Gastrocnemius medialis (tissue), 4 donors: ENCODE data around the gene ZNF335. TPM values are rescaled to one million over a fixed set of nuclear protein-coding genes. Genes with fewer than 3 reads are reported as not detected.
"Not testable (repeated sequence)": the region's sequence is repeated elsewhere in the genome, so short reads cannot be mapped to it uniquely, and the experiment has no call there.

Experiments used
- ATAC-seq, 2 donors: fragments of 150-250 bp; one replicate each; pipeline ENCODE4 v1.9.1; 2016
- DNase-seq, 2 donors: peaks; one replicate each; pipeline ENCODE4 v3.0.0-alpha.2; 2019
- H3K27ac ChIP-seq, 4 donors: fragments of 200-600 bp; sonication (generic); 1 replicate in 1 of 4; 2 replicates in 3 of 4; pipeline ENCODE4 v1.5.1; 2016 to 2018; ENCODE audit warnings: mild to moderate bottlenecking in 2 of 4, moderate library complexity in 1 of 4
- H3K27me3 ChIP-seq, 3 donors: fragments of 200-600 bp; sonication (generic) in 2 of 3; 1 replicate in 1 of 3; 2 replicates in 2 of 3; pipeline versions ENCODE4 v1.5.1 to v1.6.0; 2016 to 2019; ENCODE audit warnings: mild to moderate bottlenecking in 1 of 3, moderate library complexity in 1 of 3
- H3K36me3 ChIP-seq, 2 donors: fragments of 200-600 bp; sonication (generic) in 1 of 2; one replicate each; pipeline ENCODE4 v1.5.1; 2017 to 2018
- H3K4me1 ChIP-seq, 2 donors: fragments of 200-600 bp; sonication (generic) in 1 of 2; one replicate each; pipeline ENCODE4 v1.5.1; 2016 to 2017; ENCODE audit warnings: mild to moderate bottlenecking in 2 of 2
- H3K4me3 ChIP-seq, 4 donors: fragments of 200-600 bp; sonication (generic) in 3 of 4; 1 replicate in 1 of 4; 2 replicates in 3 of 4; pipeline ENCODE4 v1.5.1; 2016 to 2019; ENCODE audit warnings: mild to moderate bottlenecking in 2 of 4
- H3K9me3 ChIP-seq, 3 donors: fragments of 200-600 bp; sonication (generic) in 2 of 3; 1 replicate in 1 of 3; 2 replicates in 2 of 3; pipeline ENCODE4 v1.5.1; 2016 to 2019
- POLR2A ChIP-seq, 2 donors: fragments of 450-650 bp; IDR thresholded peaks; one replicate each; pipeline ENCODE4 v1.6.1; 2017; ENCODE audit warnings: antibody characterized with exemption in 2 of 2, mild to moderate bottlenecking in 2 of 2, moderate library complexity in 2 of 2
- in situ Hi-C, 4 donors: fragments of 200-750 bp; cut with MboI; loops; one replicate each; pipeline versions ENCODE4 v1.15.0 to v1.8.0; 2017; ENCODE audit warnings: low sequenced_read_pairs in 4 of 4
- intact Hi-C: fragments of 100-400 bp; cut with DNase I; formaldehyde crosslinking; loops from one replicate; pipeline ENCODE4 v1.15.1; 2023; ENCODE audit warnings: low total_unique reads
- total RNA-seq, 4 donors: library from RNA; depleted of rRNA; stranded (reverse); fragments of >200 nt; gene quantifications; one replicate each; pipeline versions ENCODE4 v1.1.0 to v1.2.3, GENCODE V29; 2016
- TF ChIP-seq, protein P1 (sequence below), 5 experiments: fragments of 450-650 bp in 3 of 5; fragments of 200-600 bp in 2 of 5; sonication (generic) in 2 of 5; IDR thresholded peaks in 4 of 5; conservative IDR thresholded peaks in 1 of 5; 1 replicate in 4 of 5; 2 replicates in 1 of 5; pipeline ENCODE4 v1.5.1; 2016 to 2019; ENCODE audit warnings: antibody characterized with exemption in 5 of 5, mild to moderate bottlenecking in 3 of 5, moderate library complexity in 3 of 5

ZNF335 gene
- total RNA-seq, 4 donors from 2014 or later = 8.3 to 19.1 (median 12.7) TPM

DNA sequence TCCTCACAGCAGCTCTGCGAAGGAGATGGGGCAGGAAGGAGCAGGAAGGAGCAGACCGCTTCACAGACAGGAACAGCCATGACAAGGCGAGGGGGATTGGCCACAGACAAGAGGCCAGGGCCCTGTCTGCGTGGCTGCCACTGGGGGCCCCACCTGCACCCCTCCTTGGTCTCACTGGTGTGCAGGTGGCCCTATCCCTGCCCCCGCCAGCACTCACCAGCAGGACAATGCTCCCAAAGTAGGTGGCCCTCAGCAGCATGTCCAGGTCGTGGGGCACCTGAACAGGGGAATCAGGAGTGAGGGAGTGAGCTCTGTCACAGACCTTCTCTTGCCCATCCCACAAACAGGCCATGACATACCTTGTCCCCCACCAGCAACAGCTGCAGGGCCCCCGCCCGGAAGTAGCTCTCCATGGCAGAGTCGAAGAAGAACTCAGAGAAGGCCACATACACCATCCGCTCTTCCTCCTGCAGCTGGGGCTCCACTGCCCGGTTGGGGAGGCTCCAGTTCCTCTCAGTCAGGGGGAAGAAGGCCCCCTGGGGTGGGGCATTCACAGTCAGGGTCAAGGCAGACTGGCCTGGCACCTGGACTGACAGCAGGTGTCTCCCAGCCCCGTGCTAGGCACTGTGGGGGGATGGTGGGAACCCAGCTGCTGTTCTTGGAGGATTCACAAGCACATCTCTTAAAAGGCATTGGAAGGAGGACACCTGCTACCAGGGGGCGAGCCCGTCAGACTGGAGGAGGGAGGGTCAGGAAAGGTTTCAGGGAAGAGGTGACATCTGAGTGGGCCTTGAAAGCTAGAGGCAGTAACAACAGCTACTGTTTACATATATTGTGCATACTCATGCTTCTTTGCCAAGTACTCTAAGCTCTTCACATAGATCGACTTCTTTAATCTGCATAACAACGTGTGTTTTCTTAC, 67.2 kb downstream of the ZNF335 start:
- Histone ChIP-seq H3K4me3 (no peak overlapping the region), H3K36me3 (peaks cover 0 to under 1% of the 10 kb centered on the region in 2 donors), H3K4me1 (no peaks in the 10 kb centered on the region), H3K9me3 (no peaks in the 10 kb centered on the region), H3K27ac (no peak overlapping the region), H3K27me3 (no peaks in the 10 kb centered on the region)
- no peak for TF ChIP-seq POLR2A (IDR thresholded peaks at IDR 0.05)
- TF ChIP-seq, protein P1, sequence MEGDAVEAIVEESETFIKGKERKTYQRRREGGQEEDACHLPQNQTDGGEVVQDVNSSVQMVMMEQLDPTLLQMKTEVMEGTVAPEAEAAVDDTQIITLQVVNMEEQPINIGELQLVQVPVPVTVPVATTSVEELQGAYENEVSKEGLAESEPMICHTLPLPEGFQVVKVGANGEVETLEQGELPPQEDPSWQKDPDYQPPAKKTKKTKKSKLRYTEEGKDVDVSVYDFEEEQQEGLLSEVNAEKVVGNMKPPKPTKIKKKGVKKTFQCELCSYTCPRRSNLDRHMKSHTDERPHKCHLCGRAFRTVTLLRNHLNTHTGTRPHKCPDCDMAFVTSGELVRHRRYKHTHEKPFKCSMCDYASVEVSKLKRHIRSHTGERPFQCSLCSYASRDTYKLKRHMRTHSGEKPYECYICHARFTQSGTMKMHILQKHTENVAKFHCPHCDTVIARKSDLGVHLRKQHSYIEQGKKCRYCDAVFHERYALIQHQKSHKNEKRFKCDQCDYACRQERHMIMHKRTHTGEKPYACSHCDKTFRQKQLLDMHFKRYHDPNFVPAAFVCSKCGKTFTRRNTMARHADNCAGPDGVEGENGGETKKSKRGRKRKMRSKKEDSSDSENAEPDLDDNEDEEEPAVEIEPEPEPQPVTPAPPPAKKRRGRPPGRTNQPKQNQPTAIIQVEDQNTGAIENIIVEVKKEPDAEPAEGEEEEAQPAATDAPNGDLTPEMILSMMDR (IDR thresholded peaks at IDR 0.05 in 4 of 5, conservative IDR thresholded peaks at IDR 0.05 in 1 of 5) = no peak
- intact Hi-C loops (no loop called here), in situ Hi-C loops (no loop called here)
- ATAC-seq = no peak
- no peak for DNase-seq

DNA sequence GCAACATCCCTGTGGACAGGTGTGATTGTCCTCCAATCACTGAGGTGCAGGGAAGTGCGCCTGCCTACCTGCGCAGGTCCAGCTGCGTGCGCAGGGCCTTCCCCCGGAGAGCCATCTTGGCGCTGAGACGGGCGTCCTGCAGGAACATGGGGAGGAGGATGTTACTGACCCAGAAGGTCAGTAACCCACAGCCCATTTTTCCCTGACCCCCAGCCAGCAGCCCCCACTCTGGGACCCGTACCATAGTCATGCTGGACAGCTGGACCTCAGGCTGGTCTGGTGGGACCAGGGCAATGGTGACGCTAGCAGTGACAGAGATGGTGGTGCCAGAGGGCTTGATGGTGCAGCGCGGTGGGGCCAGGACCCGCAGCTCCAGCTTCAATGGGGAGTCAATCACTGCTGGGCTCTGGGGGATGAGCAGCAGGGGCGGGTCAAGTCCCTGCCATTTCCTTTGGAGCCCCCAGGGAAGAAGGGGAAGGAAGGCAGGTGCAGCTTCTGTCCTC, 69.8 kb downstream of the ZNF335 start:
- Histone ChIP-seq H3K27ac (no peak overlapping the region), H3K9me3 (no peaks in the 10 kb centered on the region), H3K4me1 (no peaks in the 10 kb centered on the region), H3K27me3 (no peaks in the 10 kb centered on the region), H3K36me3 (peaks cover 0 to 26% of the 10 kb centered on the region in 2 donors), H3K4me3 (no peak overlapping the region)
- TF ChIP-seq, protein P1 (IDR thresholded peaks at IDR 0.05 in 4 of 5, conservative IDR thresholded peaks at IDR 0.05 in 1 of 5) = no peak
- no peak for TF ChIP-seq POLR2A (IDR thresholded peaks at IDR 0.05)
- in situ Hi-C loops (no loop called here), intact Hi-C loops (no loop called here)
- no peak for ATAC-seq
- no peak for DNase-seq

DNA sequence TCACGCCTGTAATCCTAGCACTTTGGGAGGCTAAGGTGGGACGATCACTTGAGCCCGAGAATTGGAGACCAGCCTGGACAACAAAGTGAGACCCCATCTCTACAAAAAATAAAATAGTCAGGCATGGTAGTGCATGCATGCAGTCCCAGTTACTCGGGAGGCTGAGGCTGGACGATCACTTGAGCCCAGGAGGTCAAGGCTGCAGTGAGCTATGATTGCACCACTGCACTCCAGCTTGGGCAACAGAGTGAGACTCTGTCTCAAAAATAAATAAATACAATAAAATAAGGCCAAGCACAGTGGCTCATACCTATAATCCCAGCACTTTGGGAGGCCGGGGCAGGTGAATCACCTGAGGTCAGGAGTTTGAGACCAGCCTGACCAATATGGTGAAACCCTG, 70.7 kb downstream of the ZNF335 start:
- intact Hi-C loops, H3K27me3 ChIP-seq, H3K4me1 ChIP-seq, H3K4me3 ChIP-seq, H3K27ac ChIP-seq, H3K9me3 ChIP-seq, ATAC-seq, in situ Hi-C loops, DNase-seq: not testable (repeated sequence)
- peaks cover 0 to 35% of the 10 kb centered on the region in 2 donors for H3K36me3 ChIP-seq

DNA sequence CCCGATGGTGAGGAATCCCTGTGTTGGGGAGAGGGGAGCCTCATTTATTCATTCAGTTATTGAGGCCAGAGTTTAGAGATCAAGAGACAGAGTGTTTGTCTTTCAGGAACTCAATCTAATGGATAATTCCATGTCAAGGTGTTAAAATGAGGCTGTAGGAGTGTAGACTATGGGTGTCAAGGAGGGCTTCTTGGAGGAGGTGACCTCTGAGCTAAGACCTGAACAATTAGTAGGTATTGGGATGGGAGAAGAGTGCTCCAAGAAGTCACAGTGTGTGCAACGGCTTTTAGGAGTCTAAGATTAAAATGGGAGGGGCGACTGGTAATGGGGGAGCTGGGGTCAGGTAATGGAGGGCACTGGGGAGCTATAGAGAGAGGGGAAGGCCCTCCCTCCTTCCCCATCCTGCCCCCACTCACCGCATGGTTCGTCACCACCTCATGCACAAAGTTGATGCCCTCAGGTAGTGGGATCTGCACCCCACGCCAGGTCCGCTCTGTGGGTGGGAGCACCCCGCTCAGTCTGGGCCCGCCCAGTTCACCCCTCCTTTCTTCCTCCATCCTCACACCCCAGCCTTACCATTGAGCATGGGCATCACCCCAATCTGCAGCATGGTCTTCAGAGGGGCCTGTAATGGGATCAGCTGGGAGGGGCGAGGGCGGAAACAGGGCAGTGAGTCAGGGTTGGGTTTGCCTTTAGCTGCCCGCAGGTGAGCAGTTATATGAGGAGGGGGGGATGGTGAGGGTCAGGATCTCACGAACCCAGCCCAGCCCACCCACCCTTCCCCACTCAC, 72.8 kb downstream of the ZNF335 start:
- peaks cover 0 to 56% of the 10 kb centered on the region in 2 donors for H3K36me3 ChIP-seq
- no peak for DNase-seq
- no peak for ATAC-seq

More for the DNA sequence above, 72.8 kb downstream of the ZNF335 start:
- Histone ChIP-seq H3K27ac (no peak overlapping the region), H3K27me3 (no peaks in the 10 kb centered on the region), H3K4me3 (no peak overlapping the region), H3K4me1 (no peaks in the 10 kb centered on the region), H3K9me3 (no peaks in the 10 kb centered on the region)
- intact Hi-C loops (no loop called here), in situ Hi-C loops (no loop called here)
- TF ChIP-seq, protein P1 (IDR thresholded peaks at IDR 0.05 in 4 of 5, conservative IDR thresholded peaks at IDR 0.05 in 1 of 5) = no peak
- TF ChIP-seq POLR2A (IDR thresholded peaks at IDR 0.05) = no peak

Other genes with a start within 250 kb of the ZNF335 start
- not detected for gene SPINT4, start 249.9 kb downstream of the ZNF335 start, total RNA-seq
- gene WFDC3, start 180.3 kb downstream of the ZNF335 start, total RNA-seq = not detected
- 10 to 100 TPM; 26.1 to 41.9 (median 36.4) TPM for gene DNTTIP1, start 180.2 kb downstream of the ZNF335 start, total RNA-seq
- under 1 TPM in 1 of 4 donors, not detected in 3; 0.84 TPM for gene UBE2C, start 159.6 kb downstream of the ZNF335 start, total RNA-seq
- 1,000 to 10,000 TPM; 2,919 to 3,968 (median 3,006) TPM for gene TNNC2, start 144.9 kb downstream of the ZNF335 start, total RNA-seq
- gene SNX21, start 138.4 kb downstream of the ZNF335 start, total RNA-seq = 100 to 1,000 TPM in 2 of 4 donors, 10 to 100 TPM in 2; 35.8 to 114 (median 79.0) TPM
- 10 to 100 TPM; 32.3 to 66.2 (median 41.4) TPM for gene ACOT8, start 114.8 kb downstream of the ZNF335 start, total RNA-seq
- 1 to 10 TPM; 1.3 to 3.3 (median 2.1) TPM for gene ZSWIM3, start 114.6 kb downstream of the ZNF335 start, total RNA-seq
- gene ZSWIM1, start 91.0 kb downstream of the ZNF335 start, total RNA-seq = 1 to 10 TPM; 5.7 to 8.5 (median 6.9) TPM
- 1 to 10 TPM in 2 of 4 donors, under 1 TPM in 1, not detected in 1; 0.71 to 4.1 (median 1.8) TPM for gene SPATA25, start 84.6 kb downstream of the ZNF335 start, total RNA-seq
- gene NEURL2, start 81.0 kb downstream of the ZNF335 start, total RNA-seq = 10 to 100 TPM in 2 of 4 donors, 1 to 10 TPM in 2; 4.9 to 24.1 (median 10.2) TPM
- 10 to 100 TPM; 21.9 to 59.2 (median 46.2) TPM for gene CTSA, start 80.9 kb downstream of the ZNF335 start, total RNA-seq
- 10 to 100 TPM; 22.2 to 77.3 (median 37.3) TPM for gene PLTP, start 60.0 kb downstream of the ZNF335 start, total RNA-seq
- 10 to 100 TPM; 32.1 to 51.2 (median 37.0) TPM for gene PCIF1, start 37.5 kb downstream of the ZNF335 start, total RNA-seq
- gene MMP9, start 36.7 kb upstream of the ZNF335 start, total RNA-seq = 1 to 10 TPM in 1 of 4 donors, under 1 TPM in 3; 0.51 to 1.4 (median 0.67) TPM
- gene SLC12A5, start 57.0 kb upstream of the ZNF335 start, total RNA-seq = not detected
- gene NCOA5, start 117.8 kb upstream of the ZNF335 start, total RNA-seq = 10 to 100 TPM; 14.7 to 21.5 (median 19.0) TPM
- 10 to 100 TPM in 1 of 4 donors, 1 to 10 TPM in 3; 7.2 to 13.0 (median 8.2) TPM for gene CD40, start 146.1 kb upstream of the ZNF335 start, total RNA-seq